HepG2 (cell line): ENCODE measurements around the gene DNALI1. TPM values are rescaled to one million over a fixed set of nuclear protein-coding genes. Genes with fewer than 3 reads are reported as not detected.

ENCODE experiments used
- ASH2L ChIP-seq: fragments of 300-600, 200-600 bp; sonication (generic); IDR thresholded peaks from 2 replicates; pipeline ENCODE4 v1.7.0; 2017; ENCODE audit warnings: low read depth, mild to moderate bottlenecking, moderate library complexity, mixed read lengths, low read length; ENCODE audit not compliant: insufficient read length
- CBFB ChIP-seq: sonication (generic); formaldehyde crosslinking; IDR thresholded peaks from 2 replicates; pipeline ENCODE4 v1.4.0; 2020; ENCODE audit warnings: missing genetic modification reagents
- ERF ChIP-seq: IDR thresholded peaks from 2 replicates; pipeline ENCODE4 v1.6.1; 2018; ENCODE audit warnings: missing biosample characterization, missing genetic modification reagents
- FOXA3 ChIP-seq: IDR thresholded peaks from 2 replicates; pipeline ENCODE4 v1.6.1; 2016; ENCODE audit warnings: missing genetic modification reagents, missing compliant biosample characterization
- FOXO4 ChIP-seq: sonication (generic); formaldehyde crosslinking; conservative IDR thresholded peaks from 2 replicates; pipeline ENCODE4 v1.8.1; 2023; ENCODE audit warnings: missing genetic modification reagents
- GATAD2A ChIP-seq: IDR thresholded peaks from 2 replicates; pipeline ENCODE4 v1.6.1; 2016
- GMEB2 ChIP-seq: IDR thresholded peaks from 2 replicates; pipeline ENCODE4 v1.6.1; 2016; ENCODE audit warnings: missing biosample characterization, missing genetic modification reagents, low read depth
- MAFF ChIP-seq: IDR thresholded peaks from 2 replicates; pipeline ENCODE4 v1.6.1; 2011; ENCODE audit warnings: low read depth, low read length, improper control_type of control experiment
- MYPOP ChIP-seq: sonication (generic); formaldehyde crosslinking; IDR thresholded peaks from 2 replicates; pipeline ENCODE4 v1.8.1; 2023; ENCODE audit warnings: mild to moderate bottlenecking, moderate library complexity, missing genetic modification reagents
- POGK ChIP-seq: sonication (generic); formaldehyde crosslinking; conservative IDR thresholded peaks from 2 replicates; pipeline ENCODE4 v1.8.0; 2022; ENCODE audit warnings: mild to moderate bottlenecking, moderate library complexity, missing genetic modification reagents
- SMAD9 ChIP-seq: sonication (generic); formaldehyde crosslinking; IDR thresholded peaks from 2 replicates; pipeline ENCODE4 v1.5.1; 2020; ENCODE audit warnings: mild to moderate bottlenecking, missing genetic modification reagents
- SMYD3 ChIP-seq: sonication (generic); formaldehyde crosslinking; IDR thresholded peaks from 2 replicates; pipeline ENCODE4 v1.8.1; 2023; ENCODE audit warnings: mild to moderate bottlenecking, missing genetic modification reagents
- TFAP4 ChIP-seq: sonication (generic); IDR thresholded peaks from 2 replicates; pipeline ENCODE4 v1.6.1; 2016; ENCODE audit warnings: low read depth, borderline replicate concordance
- ZNF646 ChIP-seq: sonication (generic); formaldehyde crosslinking; IDR thresholded peaks from 2 replicates; pipeline ENCODE4 v1.9.0; 2021; ENCODE audit warnings: mild to moderate bottlenecking, missing genetic modification reagents
- ZSCAN31 ChIP-seq: sonication (generic); formaldehyde crosslinking; IDR thresholded peaks from 2 replicates; pipeline ENCODE4 v1.5.0; 2020; ENCODE audit warnings: low read depth, mild to moderate bottlenecking, missing genetic modification reagents
- polyA plus RNA-seq, 8 experiments: library from polyadenylated mRNA; depleted of rRNA in 3 of 8; stranded (reverse) in 7 of 8; unstranded in 1 of 8; fragments of >200 nt; fragmentation: Illumina TruSeq in 4 of 8; extraction: Trizol in 4 of 8; gene quantifications; 2 replicates each; pipeline versions ENCODE4 v1.2.1 to v1.2.3, GENCODE V29; 2011 to 2016; ENCODE audit warnings: low read depth in 4 of 8, missing spikeins in 1 of 8, mixed read lengths in 1 of 8; ENCODE audit not compliant: insufficient read depth in 1 of 8
- total RNA-seq, 5 experiments: library from RNA; depleted of rRNA; stranded (reverse); fragments of >200 nt; fragmentation: Illumina TruSeq; extraction: Trizol; gene quantifications; 2 replicates each; pipeline ENCODE4 v1.2.3, GENCODE V29; 2016; ENCODE audit warnings: low read depth in 1 of 5

The DNALI1 gene
- total and polyA plus RNA-seq, 2 of the 13 experiments (the other 11 are each of a cell fraction or from before 2014, with no cell fraction given): 0.42 to 0.70 TPM

- TF ChIP-seq POGK (CRISPR knock-in tag) (peak; percentile 77; the same call in 1 of the 2 replicates), GATAD2A (CRISPR knock-in tag) (no peak), TFAP4 (no peak), CBFB (0 out of 2 replicates have a peak, but pooled peaks have one; percentile 40), MAFF (no peak), ZNF646 (CRISPR knock-in tag) (no peak), FOXA3 (CRISPR knock-in tag) (peak; percentile 10; the same call in 1 of the 2 replicates), ERF (peak; percentile 49; the same call in 1 of the 2 replicates), SMYD3 (CRISPR knock-in tag) (no peak), MYPOP (CRISPR knock-in tag) (no peak), GMEB2 (CRISPR knock-in tag) (no peak), ASH2L (peak; percentile 91), SMAD9 (CRISPR knock-in tag) (no peak), FOXO4 (no peak), ZSCAN31 (no peak)
Measured at GRCh38 chr1:37553927-37554808, 2.6 kb upstream of the DNALI1 start, which contains the start of gene SNIP1 (continued).
